PFSK-1 (cell line): ENCODE results near the gene PPP2R5B.

ENCODE experiments used
- REST ChIP-seq, 2 experiments: IDR thresholded peaks; 2 replicates each; pipeline versions ENCODE4 v1.6.1 to v1.8.0; 2011 to 2012; ENCODE audit warnings: low read depth in 2 of 2, low read length in 2 of 2, control low read depth in 1 of 2, inconsistent platforms in 1 of 2, mild to moderate bottlenecking in 1 of 2, moderate library complexity in 1 of 2; ENCODE audit not compliant: insufficient read depth in 1 of 2
- SIN3A ChIP-seq: IDR thresholded peaks from 2 replicates; pipeline ENCODE4 v1.6.1; 2012; ENCODE audit warnings: mild to moderate bottlenecking, low read length, moderate library complexity, borderline replicate concordance; ENCODE audit not compliant: insufficient read depth

- TF ChIP-seq REST (IDR thresholded peaks at IDR 0.05; ENCODE audit: insufficient read depth in 1 of 2, low read depth in 2 of 2, low read length in 2 of 2) = no peak
- TF ChIP-seq SIN3A = no peak
Observed at GRCh38 chr11:64932324-64932723, 7.8 kb downstream of the PPP2R5B start.
